K562 (cell line): ENCODE measurements around the gene EOLA1.

ENCODE experiments used
- ARID2 ChIP-seq: fragments of 450-650 bp; IDR thresholded peaks from 2 replicates; pipeline ENCODE4 v1.6.1; 2017; ENCODE audit warnings: antibody characterized with exemption, mild to moderate bottlenecking
- CTCF ChIP-seq, 3 experiments: IDR thresholded peaks in 2 of 3; conservative IDR thresholded peaks in 1 of 3; 2 replicates each; pipeline ENCODE4 v1.5.1; 2011 to 2012; ENCODE audit warnings: low read length in 3 of 3, mild to moderate bottlenecking in 3 of 3, control low read depth in 2 of 3, improper control_type of control experiment in 1 of 3, inconsistent platforms in 1 of 3, low read depth in 1 of 3, mixed read lengths in 1 of 3, moderate library complexity in 1 of 3; ENCODE audit not compliant: insufficient read depth in 2 of 3
- HLTF ChIP-seq: fragments of 450-650 bp; IDR thresholded peaks from 2 replicates; pipeline ENCODE4 v1.6.1; 2016
- NELFE ChIP-seq: IDR thresholded peaks from 2 replicates; pipeline ENCODE4 v1.6.1; 2011; ENCODE audit warnings: mild to moderate bottlenecking; ENCODE audit not compliant: insufficient read depth, insufficient read length
- NR2C2 ChIP-seq, 2 experiments: fragments of 200-800 bp in 1 of 2; sonication (Bioruptor generic) in 1 of 2; sonication (generic) in 1 of 2; formaldehyde crosslinking in 1 of 2; IDR thresholded peaks; 2 replicates each; pipeline versions ENCODE4 v1.6.1 to v1.8.0; 2016 to 2022; ENCODE audit warnings: mild to moderate bottlenecking in 1 of 2, missing compliant biosample characterization in 1 of 2, missing genetic modification characterization in 1 of 2, missing genetic modification reagents in 1 of 2
- PRDM10 ChIP-seq: fragments of 450-650 bp; IDR thresholded peaks from 2 replicates; pipeline ENCODE4 v1.6.1; 2018; ENCODE audit not compliant: partially characterized antibody
- SMAD4 ChIP-seq: fragments of 250-450 bp; sonication (Bioruptor Pico); conservative IDR thresholded peaks from 2 replicates; pipeline ENCODE4 v1.8.0; 2021; ENCODE audit warnings: inconsistent platforms, mild to moderate bottlenecking, moderate library complexity
- ZFP36 ChIP-seq: fragments of 150-350 bp; IDR thresholded peaks from 2 replicates; pipeline ENCODE4 v1.6.1; 2018; ENCODE audit warnings: low read length, low read depth; ENCODE audit not compliant: partially characterized antibody
- ZNF398 ChIP-seq: fragments of 250-450 bp; sonication (Bioruptor Pico); IDR thresholded peaks from 2 replicates; pipeline ENCODE4 v1.8.0; 2021; ENCODE audit warnings: moderate library complexity, mild to moderate bottlenecking, inconsistent platforms
- ZZZ3 ChIP-seq: fragments of 450-650 bp; IDR thresholded peaks from 2 replicates; pipeline ENCODE4 v1.6.1; 2016; ENCODE audit warnings: antibody characterized with exemption, mild to moderate bottlenecking, moderate library complexity

- TF ChIP-seq CTCF (IDR thresholded peaks at IDR 0.05 in 2 of 3, conservative IDR thresholded peaks at IDR 0.05 in 1 of 3; ENCODE audit: insufficient read depth in 2 of 3, low read depth in 1 of 3, low read length in 3 of 3) = peak; percentile 27 to 49 (median 47); a peak in 5 of 6 replicates
- no peak for TF ChIP-seq SMAD4 (CRISPR knock-in tag)
- TF ChIP-seq ZNF398 (CRISPR knock-in tag) = no peak
- TF ChIP-seq NR2C2 (CRISPR knock-in tag; IDR thresholded peaks at IDR 0.05) = no peak
- TF ChIP-seq NR2C2 (tag; IDR thresholded peaks at IDR 0.05) = no peak
- no peak for TF ChIP-seq ZFP36
- TF ChIP-seq NELFE = no peak
- TF ChIP-seq ARID2 = no peak
- TF ChIP-seq PRDM10 = no peak
- no peak for TF ChIP-seq HLTF
- TF ChIP-seq ZZZ3 = no peak
Measured at GRCh38 chrX:149510386-149510785, 30.4 kb upstream of the EOLA1 start.
